H9 (cell line): ENCODE results near the gene HSPB1. TPM values are rescaled to one million over a fixed set of nuclear protein-coding genes. Genes with fewer than 3 reads are reported as not detected.

Source experiments
- DNase-seq: peaks from one replicate; pipeline ENCODE4 v3.0.0-alpha.2; 2017
- H2AFZ ChIP-seq: one replicate; pipeline ENCODE4 v1.6.1; 2013; ENCODE audit warnings: mild to moderate bottlenecking, low read length, control low read depth, moderate library complexity
- H2AK5ac ChIP-seq: 2 replicates; pipeline ENCODE4 v1.6.1; 2013; ENCODE audit warnings: low read length, control low read depth, mixed read lengths; ENCODE audit not compliant: insufficient read length
- H2BK120ac ChIP-seq: one replicate; pipeline ENCODE4 v1.6.1; 2013; ENCODE audit warnings: low read depth, mild to moderate bottlenecking, low read length, control low read depth, inconsistent platforms; ENCODE audit not compliant: poor library complexity, severe bottlenecking
- H2BK12ac ChIP-seq: 2 replicates; pipeline ENCODE4 v1.6.1; 2013; ENCODE audit warnings: low read length, control low read depth, mixed read lengths, low read depth; ENCODE audit not compliant: insufficient read length
- H2BK15ac ChIP-seq: 2 replicates; pipeline ENCODE4 v1.6.1; 2013; ENCODE audit warnings: low read depth, low read length, control low read depth
- H2BK20ac ChIP-seq: one replicate; pipeline ENCODE4 v1.6.1; 2013; ENCODE audit warnings: low read depth, mild to moderate bottlenecking, low read length, control low read depth, inconsistent platforms; ENCODE audit not compliant: poor library complexity, severe bottlenecking
- H2BK5ac ChIP-seq: 2 replicates; pipeline ENCODE4 v1.6.1; 2013; ENCODE audit warnings: low read length, control low read depth, mixed read lengths; ENCODE audit not compliant: insufficient read length
- H3K14ac ChIP-seq: 2 replicates; pipeline ENCODE4 v1.6.1; 2013; ENCODE audit warnings: low read length, control low read depth; ENCODE audit not compliant: insufficient read depth
- H3K18ac ChIP-seq: 2 replicates; pipeline ENCODE4 v1.6.1; 2013; ENCODE audit warnings: low read depth, mild to moderate bottlenecking, mixed read lengths, low read length, control low read depth; ENCODE audit not compliant: insufficient read length
- H3K23ac ChIP-seq: 2 replicates; pipeline ENCODE4 v1.6.1; 2013; ENCODE audit warnings: low read length, control low read depth, mixed read lengths, low read depth; ENCODE audit not compliant: insufficient read length
- H3K23me2 ChIP-seq: 2 replicates; pipeline ENCODE4 v1.6.1; 2013; ENCODE audit warnings: low read depth, mild to moderate bottlenecking, mixed read lengths, low read length, control low read depth; ENCODE audit not compliant: insufficient read length, poor library complexity, severe bottlenecking
- H3K27ac ChIP-seq: 2 replicates; pipeline ENCODE4 v1.5.1; 2013; ENCODE audit warnings: low read length, control low read depth, mixed read lengths, low read depth; ENCODE audit not compliant: insufficient read length
- H3K27me3 ChIP-seq: 2 replicates; pipeline ENCODE4 v1.6.1; 2013; ENCODE audit warnings: low read length, control low read depth, inconsistent platforms; ENCODE audit not compliant: insufficient read depth
- H3K4ac ChIP-seq: 2 replicates; pipeline ENCODE4 v1.6.1; 2013; ENCODE audit warnings: low read depth, mild to moderate bottlenecking, control low read depth, inconsistent platforms, low read length, moderate library complexity
- H3K4me1 ChIP-seq: 2 replicates; pipeline ENCODE4 v1.6.1; 2013; ENCODE audit warnings: low read length, control low read depth, inconsistent platforms; ENCODE audit not compliant: insufficient read depth
- H3K4me2 ChIP-seq: 2 replicates; pipeline ENCODE4 v1.6.1; 2013; ENCODE audit warnings: low read length, control low read depth, mixed read lengths; ENCODE audit not compliant: insufficient read length, insufficient read depth
- H3K56ac ChIP-seq: 2 replicates; pipeline ENCODE4 v1.6.1; 2013; ENCODE audit warnings: low read depth, mild to moderate bottlenecking, mixed read lengths, low read length, control low read depth; ENCODE audit not compliant: insufficient read length
- H3K79me1 ChIP-seq: 2 replicates; pipeline ENCODE4 v1.6.1; 2013; ENCODE audit warnings: low read depth, mild to moderate bottlenecking, moderate library complexity, low read length, control low read depth, inconsistent platforms; ENCODE audit not compliant: insufficient read depth, poor library complexity, severe bottlenecking
- H3K79me2 ChIP-seq: 2 replicates; pipeline ENCODE4 v1.6.1; 2013; ENCODE audit warnings: low read length, control low read depth, inconsistent platforms; ENCODE audit not compliant: insufficient read depth
- H3K9ac ChIP-seq: 2 replicates; pipeline ENCODE4 v1.6.1; 2013; ENCODE audit warnings: low read length, control low read depth, mixed read lengths; ENCODE audit not compliant: insufficient read length; ENCODE audit errors: extremely low read depth
- H3K9me3 ChIP-seq: one replicate; pipeline ENCODE4 v1.6.1; 2013; ENCODE audit warnings: low read depth, low read length, inconsistent platforms; ENCODE audit not compliant: control insufficient read depth
- H3T11ph ChIP-seq: one replicate; pipeline ENCODE4 v1.6.1; 2013; ENCODE audit warnings: mild to moderate bottlenecking, low read length, control low read depth, inconsistent platforms
- H4K20me1 ChIP-seq: one replicate; pipeline ENCODE4 v1.6.1; 2013; ENCODE audit not compliant: control insufficient read depth, insufficient read length, insufficient read depth
- H4K5ac ChIP-seq: 2 replicates; pipeline ENCODE4 v1.6.1; 2013; ENCODE audit warnings: low read depth, mild to moderate bottlenecking, mixed read lengths, low read length, control low read depth; ENCODE audit not compliant: insufficient read length
- H4K8ac ChIP-seq: replicated peaks from 2 replicates; pipeline ENCODE4 v1.6.1; 2013; ENCODE audit warnings: low read length, control low read depth, mixed read lengths, low read depth; ENCODE audit not compliant: insufficient read length
- H4K91ac ChIP-seq: 2 replicates; pipeline ENCODE4 v1.6.1; 2013; ENCODE audit warnings: low read depth, mild to moderate bottlenecking, moderate library complexity, mixed read lengths, low read length, control low read depth; ENCODE audit not compliant: insufficient read length
- H3K27ac Mint-ChIP-seq, 3 experiments: 2 replicates in 2 of 3; 3 replicates in 1 of 3; pipeline ENCODE4 v1.8.0; 2020 to 2021; ENCODE audit warnings: mixed read lengths in 3 of 3, mild to moderate bottlenecking in 1 of 3, moderate library complexity in 1 of 3
- H3K27me3 Mint-ChIP-seq: 2 replicates; pipeline ENCODE4 v1.8.0; 2021; ENCODE audit warnings: low read depth, mild to moderate bottlenecking, moderate library complexity, mixed read lengths
- H3K36me3 Mint-ChIP-seq, 3 experiments: 2 replicates in 2 of 3; 3 replicates in 1 of 3; pipeline ENCODE4 v1.8.0; 2020 to 2021; ENCODE audit warnings: low read depth in 3 of 3, mixed read lengths in 3 of 3; ENCODE audit not compliant: insufficient read depth in 1 of 3
- H3K4me1 Mint-ChIP-seq, 2 experiments: 2 replicates each; pipeline ENCODE4 v1.8.0; 2020; ENCODE audit warnings: mixed read lengths in 2 of 2
- H3K4me3 Mint-ChIP-seq, 2 experiments: 2 replicates in 1 of 2; 3 replicates in 1 of 2; pipeline ENCODE4 v1.8.0; 2020 to 2021; ENCODE audit warnings: mild to moderate bottlenecking in 2 of 2, mixed read lengths in 2 of 2, moderate library complexity in 1 of 2
- H3K9me3 Mint-ChIP-seq, 2 experiments: 2 replicates in 1 of 2; 3 replicates in 1 of 2; pipeline ENCODE4 v1.8.0; 2020; ENCODE audit warnings: mild to moderate bottlenecking in 2 of 2, mixed read lengths in 2 of 2, moderate library complexity in 1 of 2
- CTCF ChIP-seq: fragments of 200-600 bp; sonication (generic); conservative IDR thresholded peaks from 3 replicates; pipeline ENCODE4 v1.8.0; 2021; ENCODE audit warnings: antibody characterized with exemption, mild to moderate bottlenecking
- WGBS: extraction: QIAGEN DNeasy Blood & Tissue Kit; methylation state at CpG from one replicate; pipeline ENCODE4 v1.1.7; 2013; ENCODE audit warnings: missing lambda C conversion rate, low lambda C conversion rate, mixed read lengths; ENCODE audit not compliant: insufficient read length; ENCODE audit errors: extremely low coverage; 5-methylcytosine and 5-hydroxymethylcytosine counted together
- total RNA-seq: library from RNA; stranded (reverse); gene quantifications from 2 replicates; pipeline ENCODE4 v1.2.1, GENCODE V29; 2021

Gene HSPB1
- total RNA-seq, 1 experiment from 2014 or later: 186 TPM

DNA sequence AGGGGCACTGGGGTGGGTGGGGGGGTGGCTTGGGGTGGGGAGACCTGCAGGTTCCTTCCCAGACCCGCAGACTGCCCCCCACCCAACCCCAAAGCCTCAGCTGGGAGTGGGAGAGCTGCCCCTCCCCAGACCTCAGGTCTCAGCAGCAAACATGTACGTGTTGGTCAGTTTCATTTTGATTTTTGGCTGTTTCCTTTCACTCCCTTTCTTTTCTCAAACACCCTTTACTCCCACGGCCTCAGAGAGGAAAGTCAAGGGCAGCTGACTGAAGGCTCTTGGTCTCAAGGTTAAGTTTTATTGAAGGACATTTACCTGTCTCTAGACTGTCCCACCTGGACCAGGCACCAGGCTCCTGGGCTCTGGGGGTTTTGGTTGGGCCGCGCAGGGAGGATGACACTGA, 34.1 kb upstream of the HSPB1 start:
- Histone ChIP-seq H3K9me3 (no peaks in the 10 kb centered on the region), H2BK20ac (no peak overlapping the region), H3K9ac (no peak overlapping the region), H3K23ac (no peak overlapping the region), H2BK15ac (no peak overlapping the region), H4K91ac (no peak overlapping the region), H4K20me1 (no peaks in the 10 kb centered on the region), H2AK5ac (no peak overlapping the region), H2BK12ac (no peak overlapping the region), H4K5ac (no peak overlapping the region), H3T11ph (no peak overlapping the region), H2BK5ac (no peak overlapping the region), H3K27me3 (no peaks in the 10 kb centered on the region), H3K18ac (no peak overlapping the region), H3K79me2 (no peaks in the 10 kb centered on the region), H3K4me1 (peaks cover 5% of the 10 kb centered on the region; the same call in 1 of the 2 replicates), H3K27ac (no peak overlapping the region), H3K4ac (no peak overlapping the region), H3K14ac (no peak overlapping the region), H3K4me2 (no peak overlapping the region), H3K23me2 (peaks cover 9% of the 10 kb centered on the region), H3K56ac (no peak overlapping the region), H2BK120ac (no peak overlapping the region), H3K79me1 (no peaks in the 10 kb centered on the region), H2AFZ (no peak overlapping the region), H4K8ac (no peak overlapping the region)
- H3K27ac Mint-ChIP-seq: no peak overlapping the region
- no peaks in the 10 kb centered on the region for H3K9me3 Mint-ChIP-seq
- DNase-seq: no peak
- TF ChIP-seq CTCF: no peak
- H3K36me3 Mint-ChIP-seq: no peaks in the 10 kb centered on the region; a peak in 1 of 7 replicates
- H3K27me3 Mint-ChIP-seq: peaks cover 25% of the 10 kb centered on the region
- peak overlapping the region; percentile 17 to 56; a peak in 3 of 5 replicates for H3K4me3 Mint-ChIP-seq
- WGBS: no CpG with 5 or more reads among the region's 5 CpGs
- H3K4me1 Mint-ChIP-seq: peaks cover 33 to 44% of the 10 kb centered on the region in 2 experiments
